AG04449 (cell line): ENCODE results near the gene PLXNB1.
"Not testable (repeated sequence)": the region's sequence is repeated elsewhere in the genome, so short reads cannot be mapped to it uniquely, and the experiment has no call there.

Source experiments
- CTCF ChIA-PET: fragments of 350-600 bp; formaldehyde crosslinking; extraction: SDS; loops from one replicate; lab custom pipeline; 2021; ENCODE audit warnings: antibody characterized with exemption; lab: Yijun Ruan, JAX
- POLR2A ChIA-PET: fragments of 400-600, 350-600 bp; formaldehyde crosslinking; extraction: SDS; loops from one replicate; lab custom pipeline; 2020; ENCODE audit warnings: antibody characterized with exemption, inconsistent platforms; lab: Yijun Ruan, JAX
- DNase-seq: peaks from one replicate; pipeline ENCODE4 v3.0.0-alpha.2; 2010; ENCODE audit warnings: low read depth, low spot score
- H3K4me3 ChIP-seq: 2 replicates; pipeline ENCODE4 v1.5.1; 2011; ENCODE audit warnings: low read depth, mild to moderate bottlenecking, control low read depth, low read length
- CTCF ChIP-seq: IDR thresholded peaks from one replicate; pipeline ENCODE4 v1.5.1; 2011; ENCODE audit warnings: mild to moderate bottlenecking, moderate library complexity, low read length, control low read depth, inconsistent platforms; ENCODE audit not compliant: insufficient read depth; ENCODE audit errors: missing control alignments

Gene PLXNB1

GRCh38 chr3:48465531-48466378 lies 35.9 kb upstream of the PLXNB1 start:
- TF ChIP-seq CTCF: peak; percentile 72
- peak; percentile 97 for DNase-seq
- peak overlapping the region; percentile 57 for H3K4me3 ChIP-seq
- ChIA-PET POLR2A (interaction anchor here (1.0 kb wide), 1 partner anchor 19 kb away, joined by 3 read pairs; the partner anchor contains the start of gene ATRIP), CTCF (interaction anchor here (0.6 to 12.0 kb wide), 6 partner anchors 13 to 81 kb away, joined by 3 to 106 read pairs (median 10); no protein-coding TSS in a partner anchor)

- CTCF ChIA-PET: interaction anchor here (1.0 to 12.0 kb wide), 7 partner anchors 11 to 93 kb away, joined by 4 to 106 read pairs (median 5); no protein-coding TSS in a partner anchor
- POLR2A ChIA-PET: interaction anchor here (1.0 kb wide), 1 partner anchor 19 kb away, joined by 3 read pairs; the partner anchor contains the start of gene ATRIP
Measured at GRCh38 chr3:48465237-48465530, 35.3 kb upstream of the PLXNB1 start.

GRCh38 chr3:48464713-48465221 lies 34.9 kb upstream of the PLXNB1 start:
- ChIA-PET CTCF (interaction anchor here (1.0 to 12.0 kb wide), 10 partner anchors 11 to 198 kb away, joined by 3 to 106 read pairs (median 4); partner anchors contain the start of genes CELSR3 and UCN2), POLR2A (interaction anchor here (1.0 kb wide), 1 partner anchor 18 kb away, joined by 3 read pairs; the partner anchor contains the start of gene ATRIP)
- no peak for TF ChIP-seq CTCF
- DNase-seq: no peak
- H3K4me3 ChIP-seq: no peak overlapping the region

More at GRCh38 chr3:48465237-48465530, 35.3 kb upstream of the PLXNB1 start:
- TF ChIP-seq CTCF: no peak
- no peak overlapping the region for H3K4me3 ChIP-seq
- no peak for DNase-seq

- ChIA-PET CTCF (interaction anchor here (0.8 to 12.0 kb wide), 10 partner anchors 10 to 199 kb away, joined by 3 to 106 read pairs (median 5); partner anchors contain the start of genes CELSR3, SLC26A6 and UCN2), POLR2A (interaction anchor here (1.2 kb wide), 1 partner anchor 17 kb away, joined by 3 read pairs; the partner anchor contains the start of gene ATRIP)
- no peak overlapping the region for H3K4me3 ChIP-seq
- TF ChIP-seq CTCF: no peak
- DNase-seq: no peak
Measured at GRCh38 chr3:48463703-48464102, 33.8 kb upstream of the PLXNB1 start.

GRCh38 chr3:48461767-48462166 lies 31.9 kb upstream of the PLXNB1 start:
- H3K4me3 ChIP-seq, POLR2A ChIA-PET, DNase-seq: not testable (repeated sequence)
- CTCF ChIA-PET: interaction anchor here (1.2 to 12.0 kb wide), 3 partner anchors 12 to 85 kb away, joined by 3 to 106 read pairs (median 3); no protein-coding TSS in a partner anchor

GRCh38 chr3:48460517-48460902 lies 30.6 kb upstream of the PLXNB1 start:
- ChIA-PET CTCF (interaction anchor here (1.9 to 12.0 kb wide), 3 partner anchors 21 to 86 kb away, joined by 5 to 106 read pairs (median 6); partner anchors contain the start of genes CCDC51 and TMA7), POLR2A (no interaction called here)
- H3K4me3 ChIP-seq: no peak overlapping the region
- TF ChIP-seq CTCF: no peak
- DNase-seq: no peak
